Kidney (tissue), 14 donors: ENCODE data around the gene NCKIPSD. TPM values are rescaled to one million over a fixed set of nuclear protein-coding genes. Genes with fewer than 3 reads are reported as not detected.

Experiments
- DNase-seq, 5 donors: peaks; one replicate each; pipeline ENCODE4 v3.0.0-alpha.2; 2013 to 2020
- FAIRE-seq: peaks from 2 replicates; lab custom pipeline; 2012; peaks lifted over from hg19 to GRCh38; lab: Jason Lieb, UNC
- H3K27ac ChIP-seq, 2 donors: one replicate each; pipeline ENCODE4 v1.7.0; 2013; ENCODE audit warnings: low read depth in 2 of 2, low read length in 2 of 2, inconsistent platforms in 1 of 2
- H3K27me3 ChIP-seq: one replicate; pipeline ENCODE4 v1.7.1; 2013; ENCODE audit warnings: low read length, inconsistent platforms; ENCODE audit not compliant: control insufficient read depth, insufficient read depth
- H3K36me3 ChIP-seq, 3 donors: one replicate each; pipeline versions ENCODE4 v1.7.0 to v1.7.1; 2013; ENCODE audit warnings: low read length in 3 of 3, control low read depth in 1 of 3, inconsistent platforms in 1 of 3; ENCODE audit not compliant: insufficient read depth in 3 of 3, control insufficient read depth in 2 of 3
- H3K4me1 ChIP-seq, 3 donors: one replicate each; pipeline versions ENCODE4 v1.7.0 to v1.7.1; 2013; ENCODE audit warnings: low read length in 3 of 3, inconsistent platforms in 1 of 3, low read depth in 1 of 3; ENCODE audit not compliant: control insufficient read depth in 2 of 3, insufficient read depth in 2 of 3
- H3K4me3 ChIP-seq, 3 donors: one replicate each; pipeline versions ENCODE4 v1.7.0 to v1.8.1; 2013; ENCODE audit warnings: low read length in 3 of 3, control low read depth in 1 of 3, inconsistent platforms in 1 of 3
- H3K9ac ChIP-seq, 3 donors: one replicate each; pipeline versions ENCODE4 v1.7.0 to v1.7.1; 2013; ENCODE audit warnings: low read length in 3 of 3, control low read depth in 1 of 3, inconsistent platforms in 1 of 3
- H3K9me3 ChIP-seq, 3 donors: one replicate each; pipeline versions ENCODE4 v1.7.0 to v1.7.1; 2013; ENCODE audit warnings: low read length in 3 of 3, control low read depth in 1 of 3, inconsistent platforms in 1 of 3; ENCODE audit not compliant: control insufficient read depth in 2 of 3, insufficient read depth in 1 of 3
- intact Hi-C: fragments of 100-400 bp; cut with DNase I; formaldehyde crosslinking; loops from one replicate; pipeline ENCODE4 v1.11.1; 2022
- polyA plus RNA-seq: library from polyadenylated mRNA; stranded (reverse); fragments of 350-450 nt; fragmentation: Illumina TruSeq; extraction: RNeasy Lipid Tissue Mini Kit (QIAGEN cat#74804); gene quantifications from one replicate; pipeline ENCODE4 v1.2.3, GENCODE V29; 2014; ENCODE audit warnings: low read depth, low replicate concordance; ENCODE audit not compliant: insufficient read depth
- total RNA-seq: library from RNA; stranded (reverse); fragmentation: NEBNext Ultra II Directional; extraction: Animal tissue kit (Norgen Biotek cat#: 25700); gene quantifications from one replicate; pipeline ENCODE4 v1.2.1, GENCODE V29; 2021
- TF ChIP-seq, protein P1 (sequence below): IDR thresholded peaks from 3 replicates; pipeline ENCODE4 v1.5.1; 2012; ENCODE audit warnings: mild to moderate bottlenecking, moderate library complexity, borderline replicate concordance; ENCODE audit not compliant: insufficient read depth; ENCODE audit errors: extremely low read depth
- donor health status: control.
- donor health status: control.
- donor health status: control.
- donor health status: control.
- donor health status: control.
- donor health status: DM: yes; HTN: yes; CAD: no.
- donor health status: Normal renal cell carcinoma (clear cell type).

Gene NCKIPSD
- total and polyA plus RNA-seq, 2 donors from 2014 or later = 24.0 to 31.2 TPM

GRCh38 chr3:48644898-48645760 lies 40.6 kb downstream of the NCKIPSD start:
- no peaks in the 10 kb centered on the region for H3K36me3 ChIP-seq
- FAIRE-seq = no peak
- H3K27ac ChIP-seq = no peak overlapping the region
- no peak overlapping the region for H3K4me3 ChIP-seq
- DNase-seq = no peak
- H3K27me3 ChIP-seq = no peaks in the 10 kb centered on the region
- TF ChIP-seq, protein P1, sequence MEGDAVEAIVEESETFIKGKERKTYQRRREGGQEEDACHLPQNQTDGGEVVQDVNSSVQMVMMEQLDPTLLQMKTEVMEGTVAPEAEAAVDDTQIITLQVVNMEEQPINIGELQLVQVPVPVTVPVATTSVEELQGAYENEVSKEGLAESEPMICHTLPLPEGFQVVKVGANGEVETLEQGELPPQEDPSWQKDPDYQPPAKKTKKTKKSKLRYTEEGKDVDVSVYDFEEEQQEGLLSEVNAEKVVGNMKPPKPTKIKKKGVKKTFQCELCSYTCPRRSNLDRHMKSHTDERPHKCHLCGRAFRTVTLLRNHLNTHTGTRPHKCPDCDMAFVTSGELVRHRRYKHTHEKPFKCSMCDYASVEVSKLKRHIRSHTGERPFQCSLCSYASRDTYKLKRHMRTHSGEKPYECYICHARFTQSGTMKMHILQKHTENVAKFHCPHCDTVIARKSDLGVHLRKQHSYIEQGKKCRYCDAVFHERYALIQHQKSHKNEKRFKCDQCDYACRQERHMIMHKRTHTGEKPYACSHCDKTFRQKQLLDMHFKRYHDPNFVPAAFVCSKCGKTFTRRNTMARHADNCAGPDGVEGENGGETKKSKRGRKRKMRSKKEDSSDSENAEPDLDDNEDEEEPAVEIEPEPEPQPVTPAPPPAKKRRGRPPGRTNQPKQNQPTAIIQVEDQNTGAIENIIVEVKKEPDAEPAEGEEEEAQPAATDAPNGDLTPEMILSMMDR = no peak
- no peaks in the 10 kb centered on the region for H3K4me1 ChIP-seq
- H3K9me3 ChIP-seq = no peaks in the 10 kb centered on the region
- H3K9ac ChIP-seq = no peak overlapping the region
- intact Hi-C loops = no loop called here

DNA sequence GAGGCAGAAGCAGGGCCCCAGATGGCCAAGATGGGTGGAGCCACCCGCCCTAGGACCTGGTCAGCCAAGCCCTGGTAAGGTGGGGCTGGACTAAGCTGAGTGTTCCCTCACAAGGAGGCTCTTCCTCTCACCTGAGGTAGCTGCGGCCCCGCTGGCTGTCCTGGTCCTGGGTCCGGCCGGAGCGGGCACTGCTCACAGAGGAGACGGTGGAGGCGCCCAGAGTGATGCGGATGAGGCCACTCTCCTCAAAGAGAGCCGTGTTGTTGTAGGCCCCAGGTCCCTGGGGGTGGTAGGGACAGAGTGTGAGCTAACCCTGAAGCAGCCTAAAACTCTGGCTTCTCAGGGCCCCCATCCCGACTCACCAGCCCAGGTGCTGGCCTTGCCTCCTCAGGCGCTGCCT lies 43.1 kb downstream of the NCKIPSD start:
- intact Hi-C loops = no loop called here
- H3K9ac ChIP-seq = no peak overlapping the region
- H3K36me3 ChIP-seq = no peaks in the 10 kb centered on the region
- H3K27me3 ChIP-seq = no peaks in the 10 kb centered on the region
- H3K4me1 ChIP-seq = no peaks in the 10 kb centered on the region
- no peak for DNase-seq
- TF ChIP-seq, protein P1 = no peak
- no peak overlapping the region for H3K27ac ChIP-seq
- H3K9me3 ChIP-seq = no peaks in the 10 kb centered on the region
- H3K4me3 ChIP-seq = no peak overlapping the region
- no peak for FAIRE-seq

DNA sequence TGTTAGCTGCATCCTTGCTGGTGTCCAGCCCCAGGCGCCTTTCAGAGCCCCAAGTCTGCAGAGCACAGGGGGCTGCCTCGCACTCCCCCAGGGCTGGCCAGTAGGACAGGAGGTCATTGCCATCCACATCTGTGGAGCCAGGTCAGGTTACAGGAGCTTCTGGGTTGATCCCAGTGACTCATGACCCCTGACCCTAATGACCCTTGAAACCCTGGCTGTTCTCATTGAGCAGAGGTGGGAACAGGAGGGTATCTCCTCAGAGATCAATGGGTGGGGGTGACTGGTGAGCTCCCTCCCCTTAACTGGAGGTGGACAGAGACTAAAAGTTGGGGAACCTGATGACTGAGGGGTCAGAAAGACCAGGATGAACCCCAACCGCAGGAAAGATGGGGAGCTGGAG lies 44.3 kb downstream of the NCKIPSD start:
- Histone ChIP-seq H3K4me1 (peaks cover 0 to 2% (median 0%) of the 10 kb centered on the region in 3 donors), H3K4me3 (no peak overlapping the region), H3K9ac (no peak overlapping the region), H3K27ac (no peak overlapping the region), H3K27me3 (no peaks in the 10 kb centered on the region), H3K9me3 (no peaks in the 10 kb centered on the region), H3K36me3 (no peaks in the 10 kb centered on the region)
- DNase-seq = no peak
- TF ChIP-seq, protein P1 = no peak
- no peak for FAIRE-seq
- intact Hi-C loops = no loop called here
